NCI-H146 (cell line): ENCODE data around the gene BRINP2.

Source experiments
- DNase-seq: peaks from one replicate; lab custom pipeline; 2025; lab: John Stamatoyannopoulos, UW

BRINP2 gene

DNA sequence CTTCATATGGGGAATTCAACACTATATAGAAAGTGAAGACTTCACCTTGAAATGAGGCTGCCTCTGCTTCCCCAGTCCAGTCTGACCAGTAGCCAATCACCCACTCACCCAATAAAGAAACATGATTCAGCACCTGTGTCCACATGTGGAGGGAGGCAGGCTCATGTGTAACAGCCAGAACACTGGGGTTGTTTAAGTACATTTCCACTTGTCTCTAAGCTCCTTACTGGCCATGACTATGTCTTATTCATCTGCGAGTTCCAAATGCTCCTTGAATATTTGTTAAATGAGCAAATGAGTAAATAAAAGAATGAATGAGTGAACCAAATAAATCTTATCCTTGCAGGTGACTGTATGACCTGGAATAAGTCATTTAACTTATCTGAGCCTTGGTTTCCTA, 100.1 kb downstream of the BRINP2 start:
- DNase-seq: no peak

GRCh38 chr1:177273141-177273540, 102.4 kb downstream of the BRINP2 start:
- DNase-seq: no peak

GRCh38 chr1:177274687-177275211, 104.0 kb downstream of the BRINP2 start:
- no peak for DNase-seq

DNA sequence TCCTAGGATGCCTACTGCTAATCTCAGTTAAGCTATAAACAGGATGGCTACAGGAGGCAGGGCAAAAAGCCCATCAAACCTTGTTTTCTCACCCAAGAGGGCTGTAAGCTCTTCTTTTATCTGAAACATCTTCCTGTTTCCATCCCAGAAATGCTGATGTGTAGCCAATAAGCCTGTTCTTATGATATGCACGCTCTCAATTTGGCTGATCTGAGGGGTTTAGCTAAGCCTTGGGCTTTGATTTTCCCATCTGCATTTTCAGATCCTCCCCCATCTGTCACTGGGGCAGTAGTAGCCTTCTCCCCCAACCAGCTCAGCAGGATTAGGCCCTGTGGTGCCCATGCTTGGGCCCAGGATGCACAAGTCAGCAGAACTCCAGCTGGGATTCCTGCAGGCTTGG, 105.0 kb downstream of the BRINP2 start:
- DNase-seq: no peak

- no peak for DNase-seq
Observed at GRCh38 chr1:177278626-177279390, 108.0 kb downstream of the BRINP2 start.

DNA sequence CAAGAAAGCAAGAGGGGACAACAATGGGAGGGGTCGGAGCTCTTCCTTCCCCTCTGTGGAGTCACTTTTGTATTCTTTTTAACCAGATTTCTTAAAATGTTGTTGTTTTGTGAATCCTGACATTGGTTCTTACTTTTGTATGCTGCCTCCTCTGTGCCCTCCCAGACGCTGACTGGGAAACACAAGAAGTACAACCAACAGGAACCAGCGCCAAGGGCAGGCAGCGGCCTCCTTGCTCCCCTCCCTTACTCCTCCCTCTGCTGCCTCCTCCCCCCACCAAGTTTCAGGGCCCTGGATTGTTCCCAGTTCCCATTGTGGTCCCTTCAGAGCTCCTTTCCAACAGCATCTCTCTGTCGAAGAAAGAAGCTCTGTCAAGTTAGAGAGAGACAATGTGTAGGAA, 111.1 kb downstream of the BRINP2 start:
- no peak for DNase-seq

- no peak for DNase-seq
Observed at GRCh38 chr1:177282976-177283375, 112.2 kb downstream of the BRINP2 start.

DNA sequence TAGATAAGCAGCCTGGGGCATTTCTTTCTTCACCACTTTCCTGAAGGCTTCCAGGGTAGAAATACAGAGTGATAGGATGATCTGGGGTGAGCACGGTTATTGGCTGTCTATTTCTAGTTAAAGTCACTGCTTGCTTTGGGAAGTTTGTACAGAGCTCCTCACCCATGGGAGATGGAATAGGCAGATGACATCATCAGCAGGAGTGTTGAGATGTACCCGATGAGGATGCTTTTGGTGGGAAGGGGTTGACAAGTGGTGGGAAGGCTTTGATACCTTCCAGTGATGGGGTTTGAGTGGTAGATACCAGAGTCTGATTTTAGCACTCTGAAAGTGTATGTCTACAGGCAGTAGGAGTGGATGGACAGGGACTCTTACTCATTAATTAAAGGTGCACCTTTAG, 112.6 kb downstream of the BRINP2 start:
- no peak for DNase-seq

DNA sequence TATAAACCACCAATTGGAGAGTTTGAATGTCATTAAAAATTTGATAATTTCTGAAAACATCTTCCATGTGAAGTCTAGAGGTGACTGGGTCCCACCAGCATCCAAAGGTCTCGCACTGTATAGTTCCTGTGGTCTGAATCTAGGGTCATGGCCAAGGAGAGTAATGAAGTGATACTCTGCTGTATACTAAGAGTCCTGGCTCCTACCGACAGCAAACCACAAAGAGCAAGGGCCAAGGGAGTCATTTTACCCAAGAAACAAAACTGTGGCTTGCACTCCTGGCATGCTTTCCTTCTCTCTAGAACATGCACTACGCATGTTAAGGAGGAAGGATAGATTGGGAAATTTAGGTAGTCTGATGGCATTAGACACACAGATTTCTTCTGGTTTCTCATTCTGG, 115.6 kb downstream of the BRINP2 start:
- no peak for DNase-seq

DNA sequence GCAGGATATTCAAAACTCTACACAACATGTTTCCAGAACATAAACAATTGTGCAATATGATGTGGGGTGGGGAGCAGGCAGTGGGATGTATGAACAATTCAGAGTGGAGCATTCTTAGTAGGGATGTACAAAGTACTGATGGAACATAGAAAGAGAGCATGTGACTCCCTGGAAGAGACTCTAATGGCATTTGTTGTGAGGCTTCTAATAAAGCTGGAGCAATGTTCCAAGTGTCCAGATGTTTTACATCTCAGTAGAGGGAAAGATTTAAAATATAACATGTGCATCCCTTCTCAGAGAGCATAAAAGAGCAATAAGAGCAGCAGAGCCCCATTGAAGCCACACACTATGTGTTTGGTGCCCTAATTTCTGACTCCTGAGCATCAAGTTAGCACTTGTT, 116.5 kb downstream of the BRINP2 start:
- no peak for DNase-seq

GRCh38 chr1:177287994-177288393, 117.2 kb downstream of the BRINP2 start:
- DNase-seq: no peak

GRCh38 chr1:177289532-177289931, 118.8 kb downstream of the BRINP2 start:
- no peak for DNase-seq

DNA sequence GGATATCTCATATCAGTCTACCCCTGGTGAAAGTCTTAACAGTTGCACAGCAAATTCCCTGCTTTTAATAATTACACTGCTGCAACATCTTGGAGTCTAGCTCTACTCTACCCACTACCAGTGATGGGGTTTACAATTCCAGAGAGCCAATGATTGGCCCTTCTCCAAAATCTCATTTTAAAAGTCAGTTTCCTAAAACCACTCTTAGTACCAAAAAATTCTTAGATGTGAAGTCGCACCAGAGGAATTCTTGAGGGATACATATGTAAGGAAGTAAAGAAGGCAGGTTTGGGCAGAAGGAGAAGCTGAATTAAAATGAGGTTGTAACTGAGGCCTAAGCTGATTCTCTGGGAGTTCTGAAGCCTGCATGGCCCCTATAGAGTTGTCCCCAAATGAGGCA, 129.7 kb downstream of the BRINP2 start:
- no peak for DNase-seq

DNA sequence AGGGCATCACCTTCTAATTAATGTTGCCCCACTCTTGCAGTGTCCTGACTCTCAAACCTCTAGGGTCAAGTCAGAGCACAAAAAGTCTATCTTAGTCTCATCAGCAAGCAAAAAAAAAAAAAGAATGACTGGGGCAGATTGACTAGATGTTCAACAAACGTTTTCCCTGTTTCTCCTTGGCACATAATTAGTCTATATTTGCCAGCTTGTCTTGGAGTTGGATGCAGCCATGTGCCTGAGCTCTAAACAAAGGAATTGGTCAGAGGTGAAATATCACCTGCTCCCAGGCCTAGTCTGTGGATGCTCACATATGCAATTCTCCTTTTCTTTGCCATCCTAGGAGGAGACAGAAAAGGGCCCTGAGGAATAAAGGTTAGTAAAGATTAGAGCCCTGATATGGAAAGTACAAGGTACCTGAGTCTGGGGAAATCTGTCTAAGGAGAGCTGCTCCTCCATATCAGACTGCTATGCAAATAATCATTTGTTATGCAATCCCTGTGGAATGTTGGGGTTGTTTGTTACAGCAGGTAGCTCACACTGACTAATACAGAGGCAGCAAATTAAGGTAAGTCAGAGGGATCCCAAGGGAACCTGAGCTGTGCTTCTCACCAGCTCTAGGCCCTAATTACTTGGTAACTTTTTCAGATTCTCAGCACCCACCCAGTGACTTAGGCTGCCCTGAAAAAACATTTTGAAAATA, 130.8 kb downstream of the BRINP2 start:
- DNase-seq: no peak

DNA sequence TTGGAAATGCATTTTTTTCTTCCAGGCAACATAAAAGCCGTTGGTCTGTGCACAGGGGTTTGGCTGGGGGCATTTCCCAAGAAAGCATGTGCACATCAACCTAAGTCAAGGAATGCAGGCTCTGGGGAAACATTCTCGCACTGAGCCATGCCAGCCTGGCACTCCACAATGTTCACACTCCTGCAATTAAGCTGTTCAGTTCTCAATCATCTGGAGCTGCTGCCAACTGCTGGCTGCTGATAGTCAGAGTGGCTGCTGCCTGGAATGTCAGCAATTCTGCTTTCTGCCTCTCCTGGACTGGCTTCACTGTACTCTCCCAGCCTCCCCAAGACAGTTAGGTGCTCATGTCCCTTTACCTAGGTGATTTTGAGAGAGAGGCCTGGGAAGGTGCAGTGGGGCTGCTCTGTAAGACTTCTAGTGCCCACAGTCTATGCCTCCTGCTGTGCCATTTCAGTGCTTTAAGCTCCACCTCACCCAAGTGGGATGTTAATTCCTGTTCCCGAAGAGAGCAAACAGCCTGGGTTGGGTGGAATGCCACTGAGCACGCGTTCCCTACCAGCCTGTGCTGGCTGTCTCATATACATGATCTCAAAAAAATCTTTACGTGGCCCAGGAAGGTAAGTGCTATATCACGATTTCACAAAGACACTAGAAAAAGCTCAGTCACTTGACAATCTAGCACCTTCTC, 131.7 kb downstream of the BRINP2 start:
- DNase-seq: no peak

GRCh38 chr1:177305040-177306018, 134.6 kb downstream of the BRINP2 start:
- DNase-seq: no peak

DNA sequence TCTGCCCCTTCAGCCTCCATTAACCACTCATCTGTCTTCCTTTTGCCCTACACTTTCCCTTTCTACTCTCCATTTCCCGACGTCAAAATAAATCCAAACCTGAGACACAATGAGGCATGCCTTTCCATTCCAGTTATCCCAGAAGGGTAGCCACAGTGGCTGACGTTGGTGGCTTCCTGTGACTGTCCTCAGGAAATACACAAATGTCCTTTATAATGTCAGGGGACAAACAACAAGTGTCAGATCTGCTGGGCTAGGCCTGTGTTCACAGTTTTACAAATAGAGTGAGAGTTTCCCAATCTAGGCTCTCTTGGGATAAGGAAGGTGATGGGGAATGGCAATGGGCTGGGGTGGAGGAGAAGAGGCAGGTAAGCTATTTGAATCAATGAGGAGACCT, 135.3 kb downstream of the BRINP2 start:
- DNase-seq: no peak

DNA sequence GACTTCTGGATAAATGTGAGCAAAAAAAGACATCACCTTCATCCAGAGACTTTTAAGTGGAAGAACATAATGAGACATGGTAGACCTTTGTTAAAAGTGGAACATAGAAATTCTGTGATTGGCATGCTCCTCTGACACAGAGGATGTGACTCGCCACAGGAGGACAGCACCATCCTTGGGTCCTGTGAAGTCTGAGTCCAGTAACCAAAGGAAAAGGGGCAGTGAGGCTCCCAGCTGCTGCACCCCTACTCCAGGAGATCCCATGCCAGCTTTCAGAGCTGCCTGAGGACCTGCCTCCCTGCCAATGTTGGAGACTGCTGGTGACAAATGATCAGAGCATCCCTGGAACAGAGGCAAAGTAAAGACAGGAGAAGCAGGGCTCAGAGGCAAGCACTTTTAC, 136.2 kb downstream of the BRINP2 start:
- no peak for DNase-seq

DNA sequence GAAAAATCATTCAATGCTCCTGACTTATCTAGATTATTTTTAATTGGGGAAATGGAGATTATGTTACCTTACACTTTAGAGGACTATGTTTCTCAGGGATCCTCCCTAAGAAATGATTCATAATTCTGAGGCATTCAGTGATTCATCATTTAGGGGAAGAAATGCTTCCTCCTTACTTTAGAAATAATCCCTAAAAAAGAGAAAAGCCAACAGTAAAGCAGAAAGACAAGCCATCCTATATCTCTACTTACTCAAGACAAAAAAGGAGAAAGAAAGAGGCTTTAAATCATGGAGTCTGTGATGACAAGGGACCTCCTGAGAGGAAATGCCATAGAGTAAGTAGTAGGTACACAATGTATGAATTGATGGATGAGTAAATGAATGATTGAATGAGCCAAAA, 137.0 kb downstream of the BRINP2 start:
- no peak for DNase-seq

GRCh38 chr1:177309880-177310279, 139.1 kb downstream of the BRINP2 start:
- DNase-seq: no peak

DNA sequence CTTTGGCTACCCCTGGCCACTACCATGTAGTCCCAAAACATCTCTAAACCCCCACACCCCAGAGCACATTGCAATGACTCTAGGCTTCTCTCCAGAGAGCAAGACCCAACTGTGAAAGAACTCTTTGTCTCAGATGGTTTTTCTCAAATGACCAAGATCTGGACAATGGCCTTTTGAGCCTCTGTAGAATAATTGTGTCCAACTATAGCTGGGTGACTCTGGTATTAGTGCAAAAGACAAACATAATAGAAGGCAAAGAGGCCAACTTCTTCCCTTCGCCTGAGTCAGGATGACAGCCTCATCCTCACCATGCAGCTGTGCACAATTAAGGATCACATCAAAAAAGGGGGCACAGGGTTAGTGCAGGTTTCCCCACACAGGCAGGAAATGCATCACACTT, 139.6 kb downstream of the BRINP2 start:
- no peak for DNase-seq

DNA sequence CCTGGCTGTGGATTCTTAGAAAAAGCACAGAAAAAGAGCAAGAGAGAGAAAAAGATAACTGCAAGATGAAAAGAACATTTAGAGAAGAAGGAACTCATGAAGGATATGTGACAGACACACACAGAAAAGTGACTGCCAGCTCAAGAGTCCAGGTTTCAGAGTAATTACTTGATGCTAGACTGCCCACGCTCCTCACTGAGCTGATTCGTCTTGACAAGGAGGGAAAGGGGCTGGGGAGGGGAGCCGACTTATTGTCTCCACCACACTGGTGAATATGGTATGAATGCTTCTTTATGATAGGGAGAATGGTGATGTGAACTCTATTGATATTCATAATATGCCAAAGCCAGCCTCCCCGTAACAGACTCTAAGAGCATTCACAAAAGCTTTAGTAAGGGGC, 140.4 kb downstream of the BRINP2 start:
- no peak for DNase-seq
